Bronchial epithelial cell (primary cell): ENCODE data around the gene PPARA. TPM values are rescaled to one million over a fixed set of nuclear protein-coding genes. Genes with fewer than 3 reads are reported as not detected.

Experiments used
- DNase-seq: peaks from one replicate; pipeline ENCODE4 v3.0.0-alpha.2; 2010; ENCODE audit warnings: low read depth
- FAIRE-seq: peaks from 2 replicates; lab custom pipeline; 2011; peaks lifted over from hg19 to GRCh38; lab: Jason Lieb, UNC
- H3K27me3 ChIP-seq: 2 replicates; pipeline ENCODE4 v1.5.1; 2011; ENCODE audit warnings: low read length; ENCODE audit not compliant: control insufficient read depth, insufficient read depth
- H3K36me3 ChIP-seq: 2 replicates; pipeline ENCODE4 v1.5.1; 2011; ENCODE audit warnings: low read length; ENCODE audit not compliant: control insufficient read depth, insufficient read depth
- H3K4me3 ChIP-seq: 2 replicates; pipeline ENCODE4 v1.5.1; 2011; ENCODE audit warnings: mild to moderate bottlenecking, low read depth, low read length, control low read depth
- total RNA-seq: library from RNA; depleted of rRNA; stranded (reverse); fragments of >200 nt; gene quantifications from 2 replicates; pipeline ENCODE4 v1.2.1, GENCODE V29; 2014
- TF ChIP-seq, protein P1 (sequence below): IDR thresholded peaks from 2 replicates; pipeline ENCODE4 v1.5.1; 2011; ENCODE audit warnings: mild to moderate bottlenecking, moderate library complexity, low read length, control low read depth, inconsistent platforms; ENCODE audit not compliant: insufficient read depth, severe bottlenecking

PPARA gene
- total RNA-seq, 1 donor from 2014 or later = 10.5 TPM

- FAIRE-seq (no peak), DNase-seq (no peak)
- Histone ChIP-seq H3K4me3 (no peak overlapping the region), H3K36me3 (peaks cover 2% of the 10 kb centered on the region), H3K27me3 (no peaks in the 10 kb centered on the region)
- TF ChIP-seq, protein P1, sequence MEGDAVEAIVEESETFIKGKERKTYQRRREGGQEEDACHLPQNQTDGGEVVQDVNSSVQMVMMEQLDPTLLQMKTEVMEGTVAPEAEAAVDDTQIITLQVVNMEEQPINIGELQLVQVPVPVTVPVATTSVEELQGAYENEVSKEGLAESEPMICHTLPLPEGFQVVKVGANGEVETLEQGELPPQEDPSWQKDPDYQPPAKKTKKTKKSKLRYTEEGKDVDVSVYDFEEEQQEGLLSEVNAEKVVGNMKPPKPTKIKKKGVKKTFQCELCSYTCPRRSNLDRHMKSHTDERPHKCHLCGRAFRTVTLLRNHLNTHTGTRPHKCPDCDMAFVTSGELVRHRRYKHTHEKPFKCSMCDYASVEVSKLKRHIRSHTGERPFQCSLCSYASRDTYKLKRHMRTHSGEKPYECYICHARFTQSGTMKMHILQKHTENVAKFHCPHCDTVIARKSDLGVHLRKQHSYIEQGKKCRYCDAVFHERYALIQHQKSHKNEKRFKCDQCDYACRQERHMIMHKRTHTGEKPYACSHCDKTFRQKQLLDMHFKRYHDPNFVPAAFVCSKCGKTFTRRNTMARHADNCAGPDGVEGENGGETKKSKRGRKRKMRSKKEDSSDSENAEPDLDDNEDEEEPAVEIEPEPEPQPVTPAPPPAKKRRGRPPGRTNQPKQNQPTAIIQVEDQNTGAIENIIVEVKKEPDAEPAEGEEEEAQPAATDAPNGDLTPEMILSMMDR = no peak
Observed at GRCh38 chr22:46288846-46289243, 138.5 kb downstream of the PPARA start.

DNA sequence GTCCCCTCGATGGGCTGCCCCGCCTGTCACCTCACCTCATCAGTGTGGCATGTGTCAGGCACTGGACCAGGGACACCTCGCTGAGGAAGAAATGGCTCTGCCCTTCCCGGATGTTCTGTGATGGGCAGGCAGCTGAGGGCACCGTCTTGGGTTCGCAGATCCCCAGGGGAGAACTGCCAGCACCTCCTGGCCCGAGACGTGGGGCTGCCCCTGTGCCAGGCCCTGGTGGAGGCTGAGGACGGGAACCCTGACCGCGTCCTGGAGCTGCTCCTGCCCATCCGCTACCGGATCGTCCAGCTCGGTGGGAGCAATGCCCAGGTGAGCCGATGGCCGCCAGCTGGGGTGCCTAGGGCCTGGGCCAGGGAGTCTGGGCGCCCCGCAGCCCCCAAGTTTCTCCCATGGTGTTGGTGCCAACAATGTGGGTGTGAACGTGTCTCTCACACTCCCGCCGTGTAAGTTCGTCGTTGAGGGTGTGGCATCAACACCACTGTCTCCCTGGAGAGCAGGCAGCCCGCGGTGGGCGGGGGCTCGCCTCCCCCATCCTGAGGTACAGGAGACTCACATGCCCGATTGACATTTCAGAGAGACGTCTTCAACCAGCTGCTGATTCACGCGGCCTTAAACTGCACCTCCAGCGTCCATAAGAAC, 139.0 kb downstream of the PPARA start:
- Histone ChIP-seq H3K36me3 (no peaks in the 10 kb centered on the region), H3K4me3 (no peak overlapping the region), H3K27me3 (no peaks in the 10 kb centered on the region)
- DNase-seq (no peak), FAIRE-seq (no peak)
- TF ChIP-seq, protein P1 = no peak

DNA sequence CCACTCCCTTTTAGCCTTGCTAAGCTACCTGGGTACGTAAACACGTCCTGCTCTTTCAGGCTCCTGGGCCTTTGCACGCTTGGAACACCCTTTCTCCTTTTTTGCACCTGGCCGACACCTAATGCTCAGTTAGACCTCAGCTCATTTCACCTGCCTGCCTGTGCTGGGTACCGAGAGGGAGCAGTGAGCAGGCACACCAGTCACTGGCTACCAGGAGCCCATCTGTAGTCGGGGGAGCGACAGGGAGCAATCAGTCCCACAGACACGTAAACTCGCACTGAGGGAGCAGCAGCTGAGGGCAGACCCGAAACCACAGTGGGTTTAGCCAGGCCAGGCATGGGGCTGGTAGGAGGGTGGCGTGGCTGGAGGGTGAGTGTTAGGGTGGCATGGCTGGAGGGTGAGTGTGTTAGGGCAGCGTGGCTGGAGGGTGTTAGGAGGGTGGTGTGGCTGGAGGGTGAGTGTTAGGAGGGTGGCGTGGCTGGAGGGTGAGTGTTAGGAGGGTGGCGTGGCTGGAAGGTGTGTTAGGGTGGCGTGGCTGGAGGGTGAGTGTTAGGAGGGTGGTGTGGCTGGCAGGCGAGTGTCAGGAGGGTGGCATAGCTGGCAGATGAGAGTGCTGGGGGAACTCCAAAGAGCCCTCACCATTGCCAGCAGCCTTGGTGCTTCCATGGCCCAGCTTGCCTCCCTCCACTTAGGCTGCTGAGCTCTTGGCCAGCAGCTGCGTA, 140.0 kb downstream of the PPARA start:
- Histone ChIP-seq H3K27me3 (no peaks in the 10 kb centered on the region), H3K36me3 (no peaks in the 10 kb centered on the region), H3K4me3 (no peak overlapping the region)
- FAIRE-seq (peak; percentile 72), DNase-seq (no peak)
- TF ChIP-seq, protein P1 = no peak

DNA sequence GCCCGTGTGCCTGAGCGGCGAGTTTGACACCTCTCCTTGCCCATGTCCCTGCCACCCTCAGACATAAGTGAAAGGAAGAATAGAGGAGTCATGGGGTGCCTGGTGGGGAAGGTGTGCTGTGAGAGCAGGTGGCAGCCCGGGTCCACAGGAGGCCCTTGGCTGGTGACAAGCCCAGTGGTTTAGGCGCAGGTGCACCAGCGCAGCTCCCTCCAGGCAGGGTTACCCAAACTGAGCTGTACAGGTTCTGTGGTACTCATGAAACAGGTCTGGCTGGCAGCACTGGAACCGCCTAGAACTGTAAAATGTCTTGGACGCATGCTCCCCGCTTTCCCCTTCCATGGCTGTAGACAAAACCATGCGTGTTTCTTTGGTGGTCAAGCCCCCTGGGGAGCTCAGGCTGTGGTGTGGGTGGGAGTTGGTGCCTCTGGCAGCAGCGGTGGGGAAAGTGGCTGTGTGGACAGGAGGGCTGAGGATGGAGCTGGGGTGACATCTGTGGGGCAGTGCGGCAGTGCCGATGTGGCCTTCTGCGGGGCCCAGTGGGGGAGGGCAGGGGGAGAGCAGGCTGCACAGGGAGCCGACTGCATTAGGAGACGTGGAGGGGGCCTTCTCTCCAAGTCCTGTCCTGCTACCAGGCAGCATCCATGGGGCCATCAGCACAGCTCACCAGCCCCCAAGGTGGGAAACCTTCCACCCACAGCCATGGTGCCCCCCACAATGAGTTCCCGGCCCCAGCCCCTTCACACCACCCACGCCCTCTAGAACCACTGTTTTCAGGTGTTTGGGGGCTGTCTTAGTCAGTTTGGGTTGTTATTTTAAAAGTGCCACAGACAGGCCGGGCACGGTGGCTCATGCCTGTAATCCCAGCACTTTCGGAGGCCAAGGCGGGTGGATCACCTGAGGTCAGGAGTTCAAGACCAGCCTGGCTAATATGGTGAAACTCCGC, 140.8 kb downstream of the PPARA start:
- FAIRE-seq (no peak), DNase-seq (no peak)
- TF ChIP-seq, protein P1 = no peak
- Histone ChIP-seq H3K27me3 (no peaks in the 10 kb centered on the region), H3K36me3 (no peaks in the 10 kb centered on the region), H3K4me3 (no peak overlapping the region)

DNA sequence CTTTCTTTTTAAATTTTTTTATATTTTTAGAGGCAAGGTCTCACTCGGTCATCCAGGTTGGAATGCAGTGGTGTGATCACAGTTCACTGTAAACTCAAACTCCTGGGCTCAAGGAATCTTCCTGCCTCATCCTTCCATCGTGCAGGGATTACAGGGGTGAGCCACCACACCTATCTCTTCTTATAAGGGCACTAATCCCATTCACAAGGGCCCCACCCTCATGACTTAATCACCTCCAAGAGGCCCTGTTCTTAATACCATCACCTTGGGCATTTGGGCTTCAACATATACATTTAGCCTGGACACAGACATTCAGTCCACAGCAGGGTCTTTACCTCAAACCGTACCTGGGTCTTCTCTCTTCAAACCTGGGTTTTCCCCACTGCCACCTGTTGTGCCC, 141.8 kb downstream of the PPARA start:
- Histone ChIP-seq H3K4me3 (no peak overlapping the region), H3K36me3 (no peaks in the 10 kb centered on the region), H3K27me3 (no peaks in the 10 kb centered on the region)
- no peak for DNase-seq
- TF ChIP-seq, protein P1 = no peak
- FAIRE-seq = no peak
